Stimulated activated CD4-positive, alpha-beta T cell treated with anti-CD3 and anti-CD28 coated beads, TNF-alpha, amount 100 ng/mL, for 24 hours (primary cell): ENCODE measurements around the gene COL4A2.
"Not testable (repeated sequence)": the region's sequence is repeated elsewhere in the genome, so short reads cannot be mapped to it uniquely, and the experiment has no call there.

Experiments used
- DNase-seq, 3 experiments: peaks; one replicate each; pipeline ENCODE4 v3.0.0-alpha.2; 2020; ENCODE audit warnings: low read depth in 3 of 3

COL4A2 gene

DNA sequence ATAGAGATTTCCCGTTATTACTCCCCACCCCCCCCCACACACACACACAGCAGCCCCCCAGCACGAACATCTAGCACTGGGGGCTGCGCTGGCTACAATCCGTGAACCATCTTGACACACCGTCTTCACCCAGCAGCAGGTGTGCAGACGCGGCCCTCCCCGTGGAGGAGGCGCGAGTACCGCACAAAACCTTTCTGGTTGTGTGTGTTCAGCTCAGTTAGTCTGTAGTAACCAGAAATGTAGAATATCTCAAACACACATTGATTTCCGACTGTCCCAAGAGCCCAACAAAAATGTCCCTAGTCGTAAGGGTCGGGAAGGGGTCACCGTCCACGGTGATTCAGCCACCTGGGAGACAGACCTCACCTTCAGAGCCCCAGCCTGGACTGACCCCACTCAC, 131.7 kb downstream of the COL4A2 start:
- no peak for DNase-seq

DNA sequence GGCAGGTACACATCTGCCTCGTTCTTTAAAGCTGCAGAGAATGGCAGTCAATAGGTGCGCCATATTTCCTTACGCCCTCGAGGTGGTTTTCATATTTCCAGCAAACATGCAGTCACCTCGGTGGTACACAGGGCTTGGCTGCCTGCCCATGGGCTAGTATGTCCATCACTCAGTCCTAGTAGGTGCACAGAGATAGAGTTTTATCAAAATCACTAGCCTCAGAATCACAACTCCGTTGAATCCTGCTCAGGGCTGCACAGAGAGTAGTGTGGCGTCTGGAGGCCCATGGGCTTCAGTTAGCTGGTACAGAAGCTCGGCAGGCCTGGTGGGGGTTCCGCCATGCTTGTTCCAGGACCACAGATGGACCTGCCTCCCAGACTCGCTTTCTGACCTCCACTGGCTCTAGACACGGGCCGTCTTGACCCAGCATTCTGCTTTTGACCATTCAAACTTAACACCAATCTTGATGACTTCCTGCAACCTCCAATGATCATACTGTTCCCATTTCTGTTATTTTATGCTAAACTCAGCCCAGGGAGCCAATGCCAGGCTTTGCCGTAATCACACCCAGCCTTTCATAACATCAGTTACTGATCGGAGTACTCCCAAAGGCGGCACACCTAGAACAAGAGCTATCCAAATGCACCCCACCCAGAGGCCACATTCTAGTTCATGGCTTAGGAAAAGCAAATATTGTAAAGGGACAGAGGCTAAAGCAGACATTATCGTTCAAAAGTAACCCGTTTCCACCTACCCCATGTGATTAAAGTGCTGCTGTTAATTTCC, 134.1 kb downstream of the COL4A2 start:
- no peak for DNase-seq

- no peak for DNase-seq
Observed at GRCh38 chr13:110442930-110443621, 136.0 kb downstream of the COL4A2 start.

GRCh38 chr13:110443622-110444225, 136.6 kb downstream of the COL4A2 start:
- DNase-seq, result no peak

DNA sequence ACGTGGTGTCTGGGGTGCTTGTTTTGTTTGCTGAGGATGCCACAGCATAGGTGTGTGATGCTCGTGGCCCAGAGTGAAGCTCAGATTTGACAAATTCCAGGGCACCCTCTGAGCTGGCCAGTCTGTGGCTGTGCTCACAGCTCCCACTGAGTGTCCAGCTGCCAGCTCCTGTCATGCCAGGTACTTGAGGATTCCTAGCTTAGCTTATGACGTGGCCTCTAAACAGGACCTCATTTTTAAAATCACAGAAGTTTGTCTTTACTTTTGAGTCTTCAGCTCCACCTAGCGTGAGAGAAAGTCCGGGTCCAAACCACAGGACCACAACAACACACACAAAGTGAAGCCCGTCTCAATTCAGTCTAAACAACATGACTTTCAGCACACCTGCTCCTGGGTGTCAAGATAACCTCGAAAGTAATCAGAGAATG, 137.2 kb downstream of the COL4A2 start:
- DNase-seq, result no peak

- DNase-seq, result no peak
Observed at GRCh38 chr13:110445183-110445582, 138.1 kb downstream of the COL4A2 start.

DNA sequence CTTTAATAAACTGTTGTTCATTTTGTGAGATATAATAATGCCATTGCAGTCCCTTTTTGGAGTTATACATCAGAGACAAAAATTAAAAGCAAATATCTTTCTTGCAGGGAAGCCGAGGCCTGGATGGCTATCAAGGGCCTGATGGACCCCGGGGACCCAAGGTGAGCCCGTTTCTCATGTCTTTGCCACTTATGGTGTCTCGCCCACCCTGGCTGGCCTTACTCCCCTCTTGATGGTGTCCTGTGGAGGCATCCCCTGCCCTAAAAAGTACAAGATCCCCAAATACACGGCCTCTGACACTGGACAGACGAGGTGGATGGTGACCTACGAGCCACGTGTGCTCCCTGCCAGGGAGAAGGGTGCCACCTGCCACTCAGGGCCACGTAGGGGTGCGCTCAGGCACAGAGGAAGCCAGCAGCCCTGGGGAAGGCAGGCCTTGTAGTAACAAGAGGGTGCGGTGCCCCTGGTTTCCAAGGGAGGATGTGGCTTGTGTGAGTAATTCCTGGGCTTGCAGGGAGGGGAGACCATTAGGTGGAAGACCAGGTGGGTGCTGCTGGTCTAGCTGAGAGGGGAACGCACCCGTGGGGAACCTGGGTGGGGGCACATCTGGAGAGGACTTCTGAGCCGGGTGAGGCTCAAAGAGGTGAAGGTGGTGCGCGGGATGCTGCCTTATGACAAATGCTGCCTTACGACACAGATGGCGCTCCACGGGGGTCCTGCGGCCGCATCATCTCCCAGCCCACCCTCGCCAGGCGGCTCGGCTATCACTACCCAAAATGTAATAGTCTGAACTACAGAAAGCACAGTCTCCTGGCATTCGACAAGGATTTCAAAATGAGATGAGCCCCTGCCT, 138.9 kb downstream of the COL4A2 start:
- DNase-seq, result no peak

DNA sequence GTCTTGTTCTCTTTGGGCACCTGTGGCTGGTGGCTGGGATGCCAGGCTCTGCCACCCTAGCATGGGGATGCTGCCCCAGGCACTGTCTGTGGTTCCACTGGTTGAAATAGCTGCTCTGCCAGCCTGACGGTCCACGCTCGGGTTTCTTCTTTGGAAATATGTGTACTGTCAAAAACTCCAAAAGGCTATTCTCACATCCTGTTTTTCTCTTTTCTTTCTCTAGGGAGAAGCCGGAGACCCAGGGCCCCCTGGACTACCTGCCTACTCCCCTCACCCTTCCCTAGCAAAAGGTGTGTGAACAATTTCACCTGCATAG, 139.4 kb downstream of the COL4A2 start:
- DNase-seq, result no peak

GRCh38 chr13:110447058-110447511, 140.0 kb downstream of the COL4A2 start:
- no peak for DNase-seq

GRCh38 chr13:110447801-110448200, 140.7 kb downstream of the COL4A2 start:
- no peak for DNase-seq

DNA sequence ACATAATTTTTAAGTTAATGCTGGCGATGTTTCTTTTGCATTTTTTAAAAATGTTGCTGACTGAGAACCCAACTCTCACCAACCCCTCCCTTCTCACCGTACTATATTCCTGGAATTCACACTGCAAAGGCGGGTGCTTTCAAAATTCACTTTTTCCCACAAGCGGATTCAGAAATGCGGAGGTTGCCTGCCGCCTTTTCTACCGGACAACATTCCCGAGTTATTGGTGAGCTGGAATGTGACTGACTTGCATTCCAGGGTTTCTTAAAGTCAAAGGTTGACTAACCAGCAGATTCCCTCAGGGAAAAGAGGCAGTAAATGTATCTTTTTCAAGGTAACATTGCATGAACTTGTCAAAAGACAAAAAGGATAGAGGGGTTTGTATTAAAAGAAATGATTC, 141.1 kb downstream of the COL4A2 start:
- DNase-seq, result no peak

- no peak for DNase-seq
Observed at GRCh38 chr13:110448677-110449076, 141.6 kb downstream of the COL4A2 start.

- DNase-seq, result no peak
Observed at GRCh38 chr13:110449219-110450015, 142.3 kb downstream of the COL4A2 start.

GRCh38 chr13:110450016-110450900, 143.2 kb downstream of the COL4A2 start:
- no peak for DNase-seq

DNA sequence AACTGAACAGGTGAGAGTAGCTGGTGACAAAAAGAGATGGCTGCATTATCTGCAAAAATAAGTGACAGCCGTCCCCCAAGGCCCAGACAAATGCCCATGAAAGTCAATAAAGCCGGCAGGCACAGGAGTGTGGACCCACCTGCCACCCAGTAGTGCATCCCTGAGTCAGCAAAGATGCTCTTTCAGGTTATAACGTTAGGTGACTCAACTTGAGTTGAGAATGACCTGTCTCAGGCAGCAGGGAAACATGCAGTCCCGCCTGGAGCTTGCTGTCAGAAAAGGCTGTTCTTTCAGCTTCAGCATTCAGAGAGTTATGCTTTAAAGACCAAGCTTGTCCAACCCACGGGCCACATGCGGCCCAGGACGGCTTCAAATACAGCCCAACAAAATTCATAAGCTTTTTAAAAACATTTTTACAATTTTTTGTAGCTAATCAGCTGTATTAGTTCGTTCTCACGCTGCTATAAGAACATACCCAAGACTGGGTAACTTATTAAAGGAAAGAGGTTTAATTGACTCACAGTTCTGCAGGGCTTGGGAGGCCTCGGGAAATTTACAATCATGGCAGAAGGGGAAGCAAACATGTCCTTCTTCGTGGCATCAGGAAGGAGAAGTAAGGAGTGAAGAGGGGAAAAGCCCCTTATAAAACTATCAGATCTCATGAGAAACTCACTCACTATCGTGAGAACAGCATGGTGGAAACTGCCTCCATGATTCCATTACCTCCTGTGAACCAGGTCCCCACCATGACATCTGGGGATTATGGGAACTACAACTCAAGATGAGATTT, 144.1 kb downstream of the COL4A2 start:
- no peak for DNase-seq

DNA sequence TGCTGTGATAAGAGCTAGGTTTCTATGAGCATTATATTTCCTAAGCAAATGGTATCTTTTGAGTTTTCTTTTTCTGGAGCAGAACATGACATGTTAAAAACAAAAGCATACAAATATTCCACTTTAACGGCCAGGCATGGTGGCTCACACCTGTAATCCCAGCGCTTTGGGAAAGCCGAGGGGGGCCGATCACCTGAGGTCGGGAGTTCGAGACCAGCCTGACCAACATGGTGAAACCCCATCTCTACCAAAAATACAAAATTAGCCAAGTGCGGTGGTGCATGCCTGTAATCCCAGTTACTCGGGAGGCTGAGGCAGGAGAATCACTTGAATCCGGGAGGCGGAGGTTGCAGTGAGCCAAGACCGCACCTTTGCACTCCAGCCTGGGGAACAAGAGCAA, 146.0 kb downstream of the COL4A2 start:
- not testable (repeated sequence) for DNase-seq

DNA sequence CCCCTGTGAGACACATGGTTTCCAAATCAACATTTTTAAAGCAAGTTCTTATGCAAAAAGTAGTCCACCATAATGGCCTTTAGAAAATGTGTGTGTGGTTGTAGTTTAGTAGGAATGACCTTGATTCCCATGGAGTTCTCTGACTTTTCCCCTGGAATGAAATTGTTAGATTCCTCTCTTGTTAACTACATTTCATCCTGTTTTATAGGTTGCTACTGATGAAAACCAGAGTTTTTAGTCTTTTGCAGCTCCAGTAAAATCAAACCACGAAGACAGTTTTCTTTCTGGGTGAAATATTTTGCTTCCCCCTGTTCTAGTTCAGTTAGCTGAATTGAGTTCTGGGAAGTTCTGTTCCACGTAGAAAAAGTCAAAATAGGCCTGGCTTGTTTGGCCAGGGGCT, 146.7 kb downstream of the COL4A2 start:
- DNase-seq, result no peak

DNA sequence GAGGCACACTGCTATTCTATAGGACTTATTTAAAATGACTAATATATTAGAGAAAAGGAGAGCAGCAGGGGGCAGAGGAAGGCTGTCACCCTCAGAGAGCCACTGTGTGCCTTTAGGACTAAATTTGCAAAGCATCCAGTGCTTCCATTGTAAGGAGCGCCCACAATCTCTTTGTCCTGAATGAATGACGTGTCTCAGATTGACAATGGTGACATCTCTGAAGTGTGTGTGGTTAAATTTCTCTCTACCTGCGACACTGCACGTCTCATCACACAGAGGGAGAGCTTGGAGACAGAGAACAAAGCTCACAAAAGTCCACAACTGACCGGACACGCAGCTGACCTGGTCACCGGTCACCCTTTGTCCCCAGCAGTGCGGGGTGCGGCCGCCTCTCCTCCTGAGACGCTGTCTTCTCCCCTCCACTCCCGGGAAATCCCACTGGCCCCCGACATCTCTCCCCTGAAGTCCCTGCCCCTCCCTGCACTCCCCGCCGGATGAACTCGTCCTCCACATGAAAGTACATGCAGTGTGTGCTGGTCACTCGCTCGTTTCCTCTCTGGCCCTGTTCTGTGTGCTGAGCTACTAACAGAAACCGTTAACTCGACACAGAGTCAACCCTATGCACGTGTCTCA, 147.3 kb downstream of the COL4A2 start:
- DNase-seq, result no peak

- DNase-seq, result no peak
Observed at GRCh38 chr13:110454956-110455355, 147.9 kb downstream of the COL4A2 start.
